NCI-H226 (cell line): ENCODE measurements around the gene ACADSB.

Experiments used
- DNase-seq: peaks from one replicate; pipeline ENCODE4 v3.0.0-alpha.2; 2015

ACADSB gene

DNA sequence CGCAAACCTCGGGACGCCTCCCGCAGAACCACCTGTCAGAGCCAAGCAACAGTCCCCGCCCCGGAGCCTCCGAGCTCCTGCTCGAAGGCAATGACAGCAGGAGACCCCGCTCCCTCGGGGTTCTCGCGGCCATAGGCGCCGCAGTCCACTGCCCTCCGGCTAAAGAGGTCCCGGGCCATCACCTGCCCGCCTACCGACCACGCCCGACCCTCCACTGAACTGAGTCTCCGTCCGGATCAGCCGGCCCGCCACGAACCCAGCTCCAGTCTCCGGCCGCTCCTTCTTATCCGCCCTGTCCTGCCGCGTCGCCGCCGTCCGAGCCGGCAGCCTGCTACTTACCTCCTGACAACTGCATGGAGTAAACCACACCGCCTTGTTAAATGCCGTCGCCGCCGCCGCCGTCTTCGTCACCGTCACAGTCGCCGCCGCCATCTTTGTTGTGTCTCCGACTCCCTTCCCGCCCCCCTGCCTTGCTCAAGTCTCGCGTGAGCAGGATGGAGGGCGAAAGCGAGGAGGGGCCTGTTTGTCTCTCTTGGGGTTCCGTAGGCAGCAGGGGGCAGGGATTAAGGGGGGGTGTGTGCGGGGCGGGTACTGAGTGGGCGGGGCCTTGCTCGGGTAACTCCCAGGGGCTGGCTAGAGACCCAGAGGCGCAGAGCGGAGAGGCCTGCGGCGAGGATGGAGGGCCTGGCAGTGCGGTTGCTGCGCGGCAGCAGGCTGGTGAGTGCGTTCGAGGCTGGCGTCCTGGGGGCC, at the start of gene ACADSB, which contains the start of gene IKZF5:
Gene ACADSB, plus strand, starts transcription at position 652 of the 750 bp plus-strand sequence. Its CDS starts 24 bp downstream, at position 676.
Gene IKZF5, minus strand, starts transcription at position 441 of the 750 bp plus-strand sequence. CDS start 10,170 bp downstream, outside the sequence.
- peak; percentile 68 for DNase-seq

DNA sequence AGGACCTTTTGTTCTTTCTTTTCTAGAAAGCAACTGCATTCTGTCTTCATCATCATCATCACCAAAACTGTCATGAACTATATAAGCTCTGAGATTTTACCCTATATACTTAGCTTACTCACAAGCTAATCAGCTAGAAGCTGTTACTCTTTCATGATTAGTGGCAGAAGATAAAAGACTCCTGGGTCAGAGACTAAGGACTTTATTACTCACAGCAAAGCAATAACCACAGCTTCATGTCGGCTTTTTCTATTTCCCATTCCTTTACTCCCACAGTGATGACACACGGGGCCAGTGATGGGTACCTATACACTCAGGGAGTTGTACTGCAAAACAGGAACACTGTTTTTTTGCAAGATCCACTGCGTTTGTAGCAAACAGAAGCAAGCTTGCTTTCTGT, 46.4 kb upstream of the ACADSB start:
- peak; percentile 15 for DNase-seq

DNA sequence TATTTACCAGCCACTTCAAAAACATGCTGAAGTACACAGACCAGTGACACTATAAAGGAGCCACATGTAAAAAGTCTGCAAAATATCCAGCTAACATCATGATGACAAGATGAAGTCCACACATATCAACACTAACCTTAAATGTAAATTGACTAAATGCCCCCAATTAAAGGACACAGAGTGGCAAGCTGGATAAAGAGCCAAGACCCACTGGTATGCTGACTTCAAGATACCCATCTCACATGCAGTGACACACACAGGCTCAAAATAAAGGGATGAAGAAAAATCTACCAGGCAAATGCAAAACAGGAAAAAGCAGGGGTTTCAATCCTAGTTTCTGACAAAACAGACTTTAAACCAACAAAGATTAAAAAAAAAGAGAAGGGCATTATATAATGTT, 41.9 kb upstream of the ACADSB start:
- DNase-seq, result no peak

DNA sequence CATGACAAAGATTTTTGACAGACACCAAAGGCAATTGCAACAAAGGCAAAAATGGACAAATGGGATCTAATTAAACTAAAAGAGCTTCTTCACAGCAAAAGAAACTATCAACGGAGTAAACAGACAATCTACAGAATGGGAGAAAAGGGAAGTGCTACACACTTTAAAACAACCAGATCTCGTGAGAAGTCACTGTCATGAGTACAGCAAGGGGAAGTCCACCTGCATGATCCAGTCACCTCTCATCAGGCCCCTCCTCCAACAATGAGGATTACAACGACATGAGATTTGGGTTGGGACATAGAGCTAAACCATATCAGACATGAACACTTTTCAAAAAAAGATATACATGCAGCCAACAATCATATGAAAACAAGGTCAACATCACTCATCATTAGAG, 40.1 kb upstream of the ACADSB start:
- no peak for DNase-seq

DNA sequence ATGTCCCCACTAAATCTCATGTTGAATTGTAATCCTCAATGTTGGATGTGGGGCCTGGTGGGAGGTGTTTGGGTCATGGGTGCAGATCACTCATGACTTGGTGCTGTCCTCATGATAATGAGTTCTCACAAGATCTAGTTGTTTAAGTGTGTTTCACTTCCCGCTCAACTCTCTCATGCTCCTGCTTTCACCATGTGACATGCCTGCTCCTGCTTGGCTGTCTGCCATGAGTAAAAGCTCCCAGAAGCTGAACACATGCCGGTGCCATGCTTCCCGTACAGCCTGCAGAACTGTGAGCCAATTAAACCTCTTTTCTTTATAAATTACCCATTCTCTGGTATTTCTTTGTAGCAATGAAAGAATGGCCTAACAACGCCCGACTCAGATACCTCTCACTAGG, 34.8 kb upstream of the ACADSB start:
- DNase-seq, result no peak

DNA sequence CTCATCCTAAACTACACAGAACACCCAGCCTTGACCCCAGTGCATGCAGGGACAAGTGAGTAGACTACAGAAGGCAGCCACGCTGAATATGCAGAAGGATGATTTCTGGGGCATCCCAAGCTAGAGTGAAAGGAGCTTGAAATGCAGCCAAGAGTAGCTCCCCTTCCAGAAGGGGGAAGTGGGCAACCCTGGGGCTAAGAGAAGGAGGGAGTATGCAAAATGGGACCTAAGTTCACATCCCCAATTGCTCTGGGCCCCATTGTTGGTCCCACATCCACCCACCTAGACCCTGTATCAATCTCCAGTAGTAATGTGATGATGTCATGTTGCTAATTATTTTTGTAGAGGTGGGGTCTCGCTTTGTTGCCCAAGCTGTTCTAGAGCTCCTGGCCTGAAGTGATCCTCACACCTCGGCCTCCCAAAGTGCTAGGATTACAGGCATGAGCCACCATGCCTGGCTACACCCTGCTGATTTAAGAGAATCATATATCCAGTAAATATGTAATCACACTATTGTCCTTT, 34.2 kb upstream of the ACADSB start:
- no peak for DNase-seq

DNA sequence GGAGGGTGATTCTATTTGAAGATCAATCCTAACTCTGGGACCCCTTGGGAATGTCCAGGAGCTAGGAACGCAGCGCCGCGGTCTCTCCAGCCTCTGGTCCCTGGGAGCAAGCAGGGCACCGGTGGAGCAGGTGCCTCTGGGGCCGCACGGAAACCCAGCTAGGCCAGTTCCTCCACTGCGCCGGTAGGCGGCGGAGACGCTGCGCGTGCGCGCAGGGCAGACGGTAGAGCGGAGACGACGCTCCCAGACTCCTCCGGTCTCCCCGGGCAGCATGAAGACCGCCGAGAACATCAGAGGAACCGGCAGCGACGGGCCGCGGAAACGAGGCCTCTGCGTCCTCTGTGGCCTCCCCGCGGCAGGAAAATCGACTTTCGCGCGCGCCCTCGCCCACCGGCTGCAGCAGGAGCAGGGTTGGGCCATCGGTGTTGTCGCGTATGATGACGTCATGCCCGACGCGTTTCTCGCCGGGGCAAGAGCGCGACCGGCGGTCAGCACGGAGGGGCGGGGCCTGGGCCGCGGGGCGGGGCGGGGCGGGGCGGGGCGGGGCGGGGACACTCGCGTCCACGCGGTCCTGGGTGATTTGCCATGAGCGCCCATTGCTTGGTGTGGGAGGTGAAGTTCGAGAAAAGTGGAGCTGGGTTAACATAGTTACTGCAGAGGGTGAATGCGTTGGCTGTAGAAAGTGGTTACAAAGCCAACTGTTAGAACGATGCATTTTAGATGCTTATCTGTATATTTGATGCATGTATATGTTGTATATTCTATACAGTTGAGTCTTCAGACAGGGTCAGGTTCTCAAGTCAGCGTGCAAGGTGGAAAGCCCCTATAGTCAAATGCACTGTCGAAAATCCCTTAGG, 28.4 kb upstream of the ACADSB start, which contains the start of gene PSTK:
Gene PSTK, plus strand, starts transcription at position 193 of the 857 bp plus-strand sequence. Its CDS starts 79 bp downstream, at position 272.
- DNase-seq, result peak; percentile 64

DNA sequence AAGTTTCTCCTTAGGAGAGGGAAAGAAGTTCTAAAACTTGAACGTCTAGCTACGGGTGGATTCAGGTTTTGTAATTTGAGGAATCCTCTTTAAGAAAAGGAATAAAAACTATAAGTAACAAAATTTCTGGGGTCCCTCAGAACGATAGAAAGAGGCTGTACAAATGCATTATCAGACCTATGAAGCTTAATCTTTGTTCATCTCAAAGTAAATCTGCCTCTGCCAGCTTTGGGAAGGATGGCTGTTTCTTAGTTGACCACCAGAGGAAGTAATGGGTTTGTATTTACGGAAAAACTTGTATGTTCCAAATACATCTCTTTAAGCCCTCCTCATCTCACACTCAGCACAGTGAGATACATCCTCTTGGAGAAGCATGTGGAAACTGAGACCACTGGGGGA, 27.7 kb upstream of the ACADSB start:
- peak; percentile 5 for DNase-seq

DNA sequence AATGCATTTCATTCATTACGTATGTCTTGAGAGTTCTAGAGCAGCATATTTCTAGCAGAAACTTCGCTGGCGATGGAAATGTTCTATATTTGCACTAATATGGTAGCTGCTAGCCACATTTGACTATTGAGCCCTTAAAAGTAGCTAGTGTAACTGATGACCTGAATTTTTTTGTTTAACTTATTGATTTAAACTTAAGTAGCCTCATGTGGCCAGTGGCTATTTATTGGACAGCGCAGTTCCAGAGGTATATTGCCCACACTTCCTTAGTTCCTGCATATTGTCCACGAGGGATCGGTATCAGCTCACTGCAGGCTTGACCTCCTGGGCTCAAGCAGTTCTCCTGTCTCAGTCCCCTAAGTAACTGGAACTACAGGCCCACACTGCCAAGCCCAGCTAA, 24.9 kb upstream of the ACADSB start:
- DNase-seq, result no peak

DNA sequence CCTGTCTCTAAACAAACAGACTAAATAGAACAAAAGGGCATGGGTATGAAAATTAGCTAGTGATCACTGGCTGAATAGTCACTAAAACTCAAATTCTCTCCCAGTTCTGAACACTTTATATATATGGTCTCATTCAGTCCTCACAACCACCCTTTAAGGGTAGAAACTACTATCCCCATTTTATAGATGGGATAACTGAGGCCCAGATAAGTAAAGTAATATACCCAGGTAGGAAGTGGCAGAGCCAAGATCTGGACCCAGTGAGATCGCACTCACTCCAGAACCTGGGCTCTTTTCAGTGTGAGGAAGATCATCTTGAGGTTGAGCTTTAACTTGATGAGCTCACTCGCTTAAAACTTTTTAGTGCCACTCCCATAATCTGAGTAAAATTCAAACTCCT, 24.1 kb upstream of the ACADSB start:
- no peak for DNase-seq

DNA sequence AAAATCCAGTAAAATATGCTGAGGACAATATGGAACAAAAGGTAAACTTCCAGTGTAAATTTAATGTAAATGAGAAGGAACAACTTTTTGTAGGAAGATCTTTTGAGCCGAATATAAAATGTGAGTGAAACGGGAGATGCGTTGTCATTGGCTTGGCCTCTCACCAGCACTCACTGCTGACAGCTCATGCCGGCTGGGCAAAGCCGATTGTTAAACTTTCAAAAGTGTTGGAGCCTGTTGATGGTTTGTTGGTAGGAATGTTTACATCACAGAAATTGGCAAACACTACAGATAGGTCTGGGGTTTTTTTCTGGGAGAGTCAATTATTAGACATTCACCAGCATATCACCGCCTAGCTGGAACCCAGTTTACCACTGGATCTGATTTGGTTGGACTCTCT, 22.5 kb upstream of the ACADSB start:
- DNase-seq, result no peak

DNA sequence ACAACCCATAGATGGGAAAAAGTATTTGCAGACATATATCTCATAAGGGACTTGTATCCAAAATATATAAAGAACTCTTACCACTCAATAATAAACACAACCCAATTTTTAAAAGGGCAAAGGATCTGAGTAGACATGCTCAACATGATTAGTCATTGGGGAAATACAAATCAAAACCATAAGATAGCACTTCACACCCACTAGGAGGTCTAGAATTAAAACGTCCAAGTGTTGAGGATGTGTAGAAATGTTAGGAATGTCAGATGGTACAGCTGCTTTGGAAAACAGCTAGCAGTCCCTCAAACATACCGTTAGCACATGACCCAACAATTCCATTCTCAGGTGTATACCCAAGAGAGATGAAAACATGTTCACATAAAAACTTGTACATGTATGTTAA, 20.3 kb upstream of the ACADSB start:
- DNase-seq, result no peak

DNA sequence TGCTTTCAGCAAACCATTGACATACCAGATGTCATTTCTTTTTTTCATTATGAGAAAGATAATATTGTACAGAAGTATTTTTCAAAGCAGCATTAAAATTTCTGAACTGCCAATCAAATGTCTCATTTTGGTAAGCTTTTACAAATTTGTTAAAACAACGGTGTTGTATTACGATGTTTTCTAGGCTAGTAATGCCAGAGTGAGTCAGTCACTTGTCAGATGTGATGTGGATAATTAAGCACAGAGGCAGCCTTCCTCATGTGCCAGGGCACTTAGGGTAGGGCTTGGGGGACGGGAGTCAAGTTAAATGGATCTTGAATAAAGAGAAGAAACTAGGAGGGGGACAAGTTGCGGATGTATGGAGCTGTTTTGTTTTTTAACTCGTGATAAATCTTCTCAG, 18.5 kb upstream of the ACADSB start:
- DNase-seq, result no peak

DNA sequence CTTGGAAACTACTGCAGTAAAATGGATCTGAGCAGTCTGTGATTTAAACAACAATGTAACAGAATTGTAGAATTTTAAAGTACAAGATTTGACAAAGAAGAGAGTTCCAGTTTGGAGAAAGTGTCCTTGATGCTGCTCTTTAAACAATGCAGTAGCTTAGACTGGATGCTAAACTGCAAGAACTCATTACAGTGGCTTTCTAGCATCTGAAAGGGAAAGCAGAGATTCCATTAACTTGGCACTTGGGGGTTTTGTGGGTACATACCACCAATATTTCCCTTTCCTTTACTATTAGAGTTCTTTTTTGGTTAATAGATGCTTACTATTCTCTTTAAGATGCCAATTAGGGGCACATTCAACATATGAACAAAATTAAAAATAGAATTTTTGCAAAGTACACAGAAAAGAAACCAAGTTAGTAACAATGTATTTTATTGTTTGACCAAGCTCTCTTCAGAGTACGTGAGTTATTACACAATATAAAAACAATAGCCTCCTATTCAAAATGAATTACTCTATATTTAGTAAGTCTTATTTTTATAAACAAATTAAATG, 16.7 kb upstream of the ACADSB start:
- no peak for DNase-seq

DNA sequence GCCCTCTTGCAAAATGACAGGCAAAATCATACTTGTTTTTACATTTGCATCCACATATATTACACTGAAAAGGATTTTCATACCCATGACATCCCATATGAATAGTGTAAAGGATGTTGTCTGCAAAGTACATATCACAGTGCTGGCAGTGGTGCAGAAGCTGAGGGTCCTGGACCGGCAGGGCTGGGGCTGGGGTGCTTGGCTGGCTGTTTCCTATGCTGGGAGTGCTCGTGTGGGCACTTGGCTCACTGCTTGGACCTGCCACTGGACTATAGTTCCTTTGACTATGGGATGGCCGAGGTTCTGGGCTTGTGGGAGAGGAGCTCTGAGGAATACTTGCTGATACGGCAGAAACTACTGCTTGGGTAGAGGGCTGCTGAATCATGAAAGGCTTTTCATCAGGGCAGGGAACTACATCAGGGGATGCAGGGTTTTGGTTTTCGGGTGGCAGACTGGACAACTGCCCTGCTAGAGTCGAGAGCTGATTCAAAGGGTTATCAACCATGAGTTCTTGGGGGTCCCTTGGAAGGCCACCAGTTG, 14.9 kb upstream of the ACADSB start:
- DNase-seq, result no peak

DNA sequence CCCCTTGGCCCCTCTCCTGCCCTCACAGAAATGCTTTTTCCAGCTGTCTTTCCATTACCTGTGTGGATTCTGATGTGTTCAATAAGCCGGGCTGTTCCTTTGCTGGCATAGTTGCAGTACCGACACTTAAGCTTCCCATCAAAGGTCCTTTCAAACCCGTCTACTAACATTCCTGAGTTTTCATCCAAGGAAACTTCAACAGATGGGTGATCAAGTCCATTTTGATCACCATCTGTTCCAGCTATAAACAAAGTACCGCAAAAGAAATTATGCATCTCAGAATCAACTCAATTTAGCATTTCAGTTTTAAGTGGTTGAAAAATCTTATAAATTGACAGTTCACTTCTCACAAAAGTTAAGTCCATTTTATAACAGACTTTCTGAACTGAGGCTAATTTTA, 12.9 kb upstream of the ACADSB start:
- no peak for DNase-seq

DNA sequence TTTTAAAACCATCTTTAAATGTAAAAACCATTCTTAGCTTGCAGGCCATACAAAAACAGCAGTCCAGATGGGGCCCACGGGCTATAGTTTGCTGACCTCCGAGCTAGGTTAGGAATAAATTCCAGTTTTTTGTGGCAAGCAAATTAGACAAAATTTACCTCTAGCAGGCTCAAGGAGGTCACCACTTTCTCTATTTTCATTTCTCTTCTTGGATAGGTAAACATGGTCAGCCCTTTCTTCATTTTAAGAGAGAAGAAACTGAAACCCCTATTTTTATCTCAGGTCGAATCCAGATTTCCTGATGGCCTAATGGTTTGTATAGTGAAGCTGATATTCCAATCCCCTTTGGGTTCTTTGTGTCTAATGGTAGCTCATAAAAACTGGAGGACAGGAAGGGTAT, 10.9 kb upstream of the ACADSB start:
- DNase-seq, result no peak

DNA sequence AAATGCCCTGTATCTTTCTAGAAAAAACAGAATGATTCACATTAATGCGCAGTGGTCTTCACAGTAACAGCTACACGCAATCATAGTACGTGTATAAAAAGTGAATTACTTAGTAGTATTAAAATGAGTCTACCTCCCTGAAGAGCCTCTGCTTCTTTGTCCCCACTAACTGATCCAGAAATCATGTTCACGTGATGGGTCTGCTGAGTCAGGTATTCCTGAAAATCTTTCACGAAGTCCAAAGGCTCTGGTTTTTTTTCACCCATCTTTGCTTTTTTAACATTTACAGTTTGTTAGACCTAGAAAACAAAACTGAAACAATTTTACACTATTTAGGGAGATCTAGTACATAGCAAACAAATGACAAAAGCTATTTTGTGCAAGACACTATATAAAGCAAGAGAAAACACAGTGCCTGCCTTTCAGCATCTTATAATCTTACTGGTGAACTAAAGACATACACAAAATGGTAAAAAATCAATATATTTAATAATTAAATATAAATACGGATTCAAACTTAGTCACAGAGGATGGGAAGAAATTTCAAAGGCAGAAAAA, 10.4 kb upstream of the ACADSB start:
- DNase-seq, result no peak

DNA sequence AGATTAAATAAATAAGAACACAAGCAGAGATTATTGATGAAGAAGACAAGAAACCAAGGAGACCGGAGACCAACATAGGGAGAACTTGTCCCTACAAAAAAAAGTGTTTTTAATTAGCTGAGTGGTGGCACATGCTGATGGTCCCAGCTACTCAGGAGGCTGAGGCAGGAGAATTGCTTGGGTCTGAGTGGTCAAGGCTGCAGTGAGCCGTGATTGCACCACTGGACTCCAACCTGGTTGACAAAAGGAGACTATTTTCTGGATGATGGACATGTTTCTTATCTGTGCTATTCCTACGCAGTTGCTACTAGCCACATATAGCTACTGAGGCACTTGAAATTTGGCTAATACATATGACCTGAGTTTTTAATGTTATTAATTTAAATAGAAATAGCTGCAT, 9.9 kb upstream of the ACADSB start:
- DNase-seq, result no peak

DNA sequence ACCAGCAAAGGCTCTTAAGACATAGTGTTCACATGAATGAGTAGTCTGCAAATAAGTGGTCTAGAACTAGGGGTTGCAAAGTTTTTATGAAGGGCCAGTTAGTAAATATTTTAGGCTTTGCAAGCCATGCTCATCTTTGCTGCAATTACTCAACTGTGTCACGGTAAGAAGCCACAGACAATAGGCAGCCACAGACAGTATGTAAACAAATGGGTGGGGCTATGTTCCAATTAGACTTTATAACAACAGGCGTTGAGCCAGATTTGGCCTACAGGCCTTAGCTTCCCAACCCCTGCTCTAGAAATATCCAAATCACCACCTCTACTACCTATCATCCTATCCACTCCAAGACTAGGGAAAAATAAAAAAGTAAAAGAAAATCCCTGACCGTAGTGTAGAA, 9.5 kb upstream of the ACADSB start:
- DNase-seq, result no peak

DNA sequence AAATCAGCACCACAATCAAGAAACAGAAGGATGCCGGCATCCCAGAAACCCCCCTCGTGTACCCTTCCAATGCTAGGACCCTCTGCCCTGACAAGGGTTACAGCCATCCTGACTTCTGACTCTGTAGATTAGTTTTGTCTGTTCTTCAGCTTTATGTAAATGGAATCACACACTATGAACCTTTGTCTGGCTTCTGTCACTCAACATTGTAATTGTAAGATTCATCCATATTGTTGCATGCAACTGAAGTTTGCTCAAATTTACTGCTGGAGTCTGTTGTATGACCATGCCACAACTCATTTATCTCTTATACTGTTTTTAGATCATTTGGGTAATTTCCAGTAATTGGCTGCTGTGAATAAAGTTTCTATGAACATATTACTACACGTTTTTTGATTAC, 8.7 kb upstream of the ACADSB start:
- DNase-seq, result no peak

DNA sequence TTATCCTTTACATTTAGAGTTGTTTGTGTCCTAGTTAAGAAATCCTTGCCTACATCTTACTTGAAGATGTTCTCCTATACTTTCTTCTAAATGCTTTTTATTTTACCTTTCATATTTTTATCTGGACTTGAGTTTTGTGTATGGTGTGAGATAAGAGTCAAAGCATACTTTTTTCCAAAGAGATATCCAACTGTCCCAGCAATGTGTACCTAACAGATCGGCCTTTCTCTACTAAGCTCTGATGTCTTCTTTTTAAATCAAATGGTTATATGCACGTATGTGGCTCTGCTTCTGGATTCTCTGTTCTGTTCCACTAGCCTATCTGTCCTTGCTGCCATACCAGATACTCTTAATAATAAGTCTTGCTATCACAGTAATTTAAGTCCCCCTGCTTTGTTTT, 7.4 kb upstream of the ACADSB start:
- no peak for DNase-seq

DNA sequence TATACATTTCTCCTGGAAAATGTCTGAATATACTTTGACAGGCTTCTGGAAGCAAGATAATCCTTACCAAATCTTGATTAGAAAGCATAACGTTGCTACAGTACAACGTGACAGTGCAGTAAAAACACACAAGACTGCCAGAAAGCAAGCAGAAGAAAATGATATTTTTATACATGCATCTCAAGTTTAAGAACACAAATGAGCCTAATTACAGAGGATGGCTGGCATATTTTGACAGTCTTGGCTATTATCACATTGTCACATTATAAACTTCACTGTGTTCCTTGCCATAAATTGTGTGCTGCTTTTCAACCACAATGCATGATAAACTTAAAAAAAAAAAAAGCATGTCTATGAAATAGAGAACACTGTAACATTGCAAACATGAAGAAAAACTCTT, 4.5 kb upstream of the ACADSB start:
- no peak for DNase-seq
